Thoracic aorta (tissue), 2 donors: ENCODE measurements around the gene LYPD6B. TPM values are rescaled to one million over a fixed set of nuclear protein-coding genes. Genes with fewer than 3 reads are reported as not detected.

ENCODE experiments used
- ATAC-seq: fragments of 150-250 bp; one replicate; pipeline ENCODE4 v1.8.0; 2017; ENCODE audit warnings: low read depth; ENCODE audit not compliant: insufficient number of reproducible peaks, low FRiP score
- DNase-seq: peaks from one replicate; pipeline ENCODE4 v3.0.0-alpha.2; 2020; ENCODE audit warnings: low spot score
- H3K27ac ChIP-seq, 2 donors: fragments of 200-600 bp; sonication (generic); 1 replicate in 1 of 2; 2 replicates in 1 of 2; pipeline ENCODE4 v1.5.1; 2016; ENCODE audit warnings: mild to moderate bottlenecking in 2 of 2, moderate library complexity in 2 of 2
- H3K27me3 ChIP-seq: fragments of 200-600 bp; sonication (generic); replicated peaks from 2 replicates; pipeline ENCODE4 v1.6.0; 2016; ENCODE audit warnings: mild to moderate bottlenecking; ENCODE audit not compliant: insufficient read depth
- H3K36me3 ChIP-seq: fragments of 200-600 bp; sonication (generic); one replicate; pipeline ENCODE4 v1.5.1; 2016
- H3K4me1 ChIP-seq, 2 donors: fragments of 200-600 bp; sonication (generic); 1 replicate in 1 of 2; 2 replicates in 1 of 2; pipeline versions ENCODE4 v1.5.1 to v1.6.0; 2016; ENCODE audit warnings: low read depth in 2 of 2, mild to moderate bottlenecking in 1 of 2; ENCODE audit not compliant: control insufficient read depth in 1 of 2
- H3K4me3 ChIP-seq: fragments of 200-600 bp; sonication (generic); 2 replicates; pipeline ENCODE4 v1.5.1; 2016; ENCODE audit warnings: mild to moderate bottlenecking
- H3K9me3 ChIP-seq: fragments of 200-600 bp; sonication (generic); 2 replicates; pipeline ENCODE4 v1.5.1; 2016
- CTCF ChIP-seq: fragments of 200-600 bp; sonication (generic); IDR thresholded peaks from one replicate; pipeline ENCODE4 v1.5.1; 2019; ENCODE audit warnings: antibody characterized with exemption
- total RNA-seq, 2 donors: library from RNA; depleted of rRNA; stranded (reverse); fragments of >200 nt; gene quantifications; one replicate each; pipeline versions ENCODE4 v1.1.0 to v1.2.3, GENCODE V29; 2016

The LYPD6B gene
- total RNA-seq, 2 donors from 2014 or later: not detected

- Histone ChIP-seq H3K4me1 (no peaks in the 10 kb centered on the region), H3K9me3 (no peaks in the 10 kb centered on the region), H3K27ac (no peak overlapping the region), H3K27me3 (no peaks in the 10 kb centered on the region), H3K36me3 (no peaks in the 10 kb centered on the region), H3K4me3 (no peak overlapping the region)
- ATAC-seq (no peak), DNase-seq (no peak)
- TF ChIP-seq CTCF: no peak
Observed at GRCh38 chr2:149015501-149015900, 23.0 kb upstream of the LYPD6B start.

- no peak overlapping the region for H3K27ac ChIP-seq
- no peaks in the 10 kb centered on the region for H3K36me3 ChIP-seq
- ATAC-seq (no peak), DNase-seq (no peak)
- no peaks in the 10 kb centered on the region for H3K27me3 ChIP-seq
- no peak for TF ChIP-seq CTCF
- no peaks in the 10 kb centered on the region for H3K4me1 ChIP-seq
- no peak overlapping the region for H3K4me3 ChIP-seq
- no peaks in the 10 kb centered on the region for H3K9me3 ChIP-seq
Observed at GRCh38 chr2:149015926-149016563, 22.5 kb upstream of the LYPD6B start.

GRCh38 chr2:149017116-149017985 lies 21.1 kb upstream of the LYPD6B start:
- peak; percentile 87 for TF ChIP-seq CTCF
- peak; percentile 36 for DNase-seq
- no peaks in the 10 kb centered on the region for H3K27me3 ChIP-seq

GRCh38 chr2:149018981-149019380 lies 19.5 kb upstream of the LYPD6B start:
- no peak for TF ChIP-seq CTCF
- no peaks in the 10 kb centered on the region for H3K4me1 ChIP-seq
- DNase-seq: no peak

More at GRCh38 chr2:149017116-149017985, 21.1 kb upstream of the LYPD6B start:
- Histone ChIP-seq H3K4me3 (no peak overlapping the region), H3K9me3 (no peaks in the 10 kb centered on the region), H3K36me3 (no peaks in the 10 kb centered on the region), H3K27ac (no peak overlapping the region), H3K4me1 (no peaks in the 10 kb centered on the region)
- no peak for ATAC-seq

GRCh38 chr2:149019768-149020167 lies 18.7 kb upstream of the LYPD6B start:
- H3K27me3 ChIP-seq: no peaks in the 10 kb centered on the region
- ATAC-seq (no peak), DNase-seq (no peak)
- H3K36me3 ChIP-seq: no peaks in the 10 kb centered on the region
- H3K4me1 ChIP-seq: no peaks in the 10 kb centered on the region
- no peak for TF ChIP-seq CTCF
- H3K4me3 ChIP-seq: no peak overlapping the region
- no peak overlapping the region for H3K27ac ChIP-seq
- H3K9me3 ChIP-seq: no peaks in the 10 kb centered on the region

More at GRCh38 chr2:149018981-149019380, 19.5 kb upstream of the LYPD6B start:
- H3K27ac ChIP-seq: no peak overlapping the region
- no peak for ATAC-seq
- H3K36me3 ChIP-seq: no peaks in the 10 kb centered on the region
- no peaks in the 10 kb centered on the region for H3K27me3 ChIP-seq
- no peak overlapping the region for H3K4me3 ChIP-seq
- H3K9me3 ChIP-seq: no peaks in the 10 kb centered on the region
